ENCODE results near the gene ST14.
"Not testable (repeated sequence)": the region's sequence is repeated elsewhere in the genome, so short reads cannot be mapped to it uniquely, and the experiment has no call there.

ST14 gene

GRCh38 chr11:130187096-130187495 lies 27.5 kb downstream of the ST14 start:
- DNase-seq: no peak

DNA sequence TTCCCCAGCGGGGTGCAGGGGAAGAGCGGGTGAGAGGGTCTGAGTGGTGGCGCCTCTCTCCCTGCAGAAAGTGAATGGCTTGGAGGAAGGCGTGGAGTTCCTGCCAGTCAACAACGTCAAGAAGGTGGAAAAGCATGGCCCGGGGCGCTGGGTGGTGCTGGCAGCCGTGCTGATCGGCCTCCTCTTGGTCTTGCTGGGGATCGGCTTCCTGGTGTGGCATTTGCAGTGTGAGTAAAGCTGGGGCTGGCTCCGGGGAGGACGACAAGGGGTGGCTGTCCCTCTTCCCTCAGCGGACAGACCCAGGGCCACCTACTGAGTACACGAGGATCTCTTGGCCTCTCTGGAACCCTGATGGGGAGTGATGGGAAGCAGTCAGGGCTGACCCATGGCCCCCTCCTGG lies 28.5 kb downstream of the ST14 start:
- DNase-seq: no peak

GRCh38 chr11:130188585-130189347 lies 29.2 kb downstream of the ST14 start:
- DNase-seq: no peak

GRCh38 chr11:130189492-130190210 lies 30.1 kb downstream of the ST14 start:
- no peak for DNase-seq

DNA sequence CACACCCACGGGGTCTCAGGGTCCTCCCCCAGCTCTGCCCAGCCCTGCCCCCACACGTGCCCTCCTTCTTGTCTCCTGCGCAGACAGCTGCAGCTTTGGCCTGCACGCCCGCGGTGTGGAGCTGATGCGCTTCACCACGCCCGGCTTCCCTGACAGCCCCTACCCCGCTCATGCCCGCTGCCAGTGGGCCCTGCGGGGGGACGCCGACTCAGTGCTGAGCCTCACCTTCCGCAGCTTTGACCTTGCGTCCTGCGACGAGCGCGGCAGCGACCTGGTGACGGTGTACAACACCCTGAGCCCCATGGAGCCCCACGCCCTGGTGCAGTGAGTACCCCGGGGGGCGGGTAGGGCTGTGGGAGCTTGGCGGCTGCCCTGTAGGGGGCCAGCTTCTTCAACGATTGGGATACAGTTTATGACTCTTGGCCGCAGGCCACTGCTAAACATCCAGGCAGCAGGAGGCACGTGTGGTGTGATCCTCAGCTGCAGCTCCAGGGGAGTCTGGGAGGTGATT lies 30.8 kb downstream of the ST14 start:
- DNase-seq: no peak

GRCh38 chr11:130191896-130192295 lies 32.3 kb downstream of the ST14 start:
- DNase-seq: no peak

DNA sequence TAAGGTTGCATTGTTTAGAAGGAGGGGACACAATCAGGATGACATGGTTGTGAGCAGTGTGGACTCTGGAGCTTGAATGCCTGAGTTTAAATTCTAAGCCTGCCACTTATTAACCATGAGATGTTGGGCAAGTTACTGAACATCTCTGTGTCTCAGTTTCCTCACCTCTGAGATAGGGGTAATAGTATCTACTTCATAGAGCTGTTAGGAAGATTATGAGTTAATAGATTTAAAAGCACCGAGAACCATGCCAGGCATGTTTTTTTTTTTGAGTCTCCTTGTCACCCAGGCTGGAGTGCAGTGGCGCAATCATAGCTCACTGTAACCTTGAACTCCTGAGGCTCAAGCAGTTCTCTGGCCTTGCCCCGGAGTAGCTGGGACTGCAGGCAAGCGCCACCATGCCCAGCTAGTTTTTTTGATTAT lies 33.3 kb downstream of the ST14 start:
- DNase-seq: no peak

GRCh38 chr11:130193551-130193950 lies 34.0 kb downstream of the ST14 start:
- DNase-seq: not testable (repeated sequence)

- DNase-seq: no peak
Measured at GRCh38 chr11:130194241-130195023, 34.9 kb downstream of the ST14 start.

- DNase-seq: no peak
Measured at GRCh38 chr11:130197386-130198035, 37.9 kb downstream of the ST14 start.

DNA sequence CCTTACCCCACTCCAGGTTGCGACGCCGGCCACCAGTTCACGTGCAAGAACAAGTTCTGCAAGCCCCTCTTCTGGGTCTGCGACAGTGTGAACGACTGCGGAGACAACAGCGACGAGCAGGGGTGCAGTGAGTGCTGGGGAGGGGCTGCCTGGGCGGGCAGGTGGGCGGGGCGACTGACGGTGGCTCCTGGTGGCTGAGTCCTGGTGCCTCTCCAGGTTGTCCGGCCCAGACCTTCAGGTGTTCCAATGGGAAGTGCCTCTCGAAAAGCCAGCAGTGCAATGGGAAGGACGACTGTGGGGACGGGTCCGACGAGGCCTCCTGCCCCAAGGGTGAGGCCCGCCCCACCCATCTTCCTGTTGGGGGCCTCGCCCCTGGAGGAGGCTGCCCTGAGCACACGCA lies 38.7 kb downstream of the ST14 start:
- DNase-seq: no peak

GRCh38 chr11:130198964-130199363 lies 39.4 kb downstream of the ST14 start:
- DNase-seq: no peak

DNA sequence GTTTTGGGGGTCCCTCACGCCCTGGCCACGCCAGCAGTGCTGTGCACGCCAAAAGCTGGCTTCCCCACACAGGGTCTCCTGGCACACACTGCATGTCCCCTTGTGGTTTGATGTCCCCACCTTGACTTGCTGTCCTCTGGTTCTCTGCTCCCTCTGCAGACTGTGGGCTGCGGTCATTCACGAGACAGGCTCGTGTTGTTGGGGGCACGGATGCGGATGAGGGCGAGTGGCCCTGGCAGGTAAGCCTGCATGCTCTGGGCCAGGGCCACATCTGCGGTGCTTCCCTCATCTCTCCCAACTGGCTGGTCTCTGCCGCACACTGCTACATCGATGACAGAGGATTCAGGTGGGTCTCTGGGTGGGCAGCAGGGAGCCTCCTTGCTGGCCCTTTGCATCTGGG lies 40.2 kb downstream of the ST14 start:
- DNase-seq: no peak

DNA sequence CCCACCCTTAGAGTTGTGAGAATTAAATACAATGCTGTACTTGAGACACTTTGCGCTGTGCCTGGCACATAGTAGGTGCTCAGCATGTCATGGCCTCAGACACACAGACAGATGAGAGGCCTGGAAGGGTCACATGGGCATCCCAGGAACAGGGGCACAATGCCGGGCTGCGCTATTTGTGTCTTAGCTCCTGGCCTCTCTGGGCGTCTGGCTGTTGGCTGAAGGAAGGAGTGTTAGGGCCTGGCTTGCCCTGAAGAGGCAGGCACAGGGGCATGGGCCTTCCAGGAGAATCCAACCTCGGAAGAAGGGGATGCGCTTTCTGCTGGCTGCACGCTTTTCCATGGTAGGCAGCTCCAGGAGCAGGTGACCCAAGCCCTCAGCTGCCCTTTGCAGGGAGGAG lies 41.4 kb downstream of the ST14 start:
- DNase-seq: no peak

DNA sequence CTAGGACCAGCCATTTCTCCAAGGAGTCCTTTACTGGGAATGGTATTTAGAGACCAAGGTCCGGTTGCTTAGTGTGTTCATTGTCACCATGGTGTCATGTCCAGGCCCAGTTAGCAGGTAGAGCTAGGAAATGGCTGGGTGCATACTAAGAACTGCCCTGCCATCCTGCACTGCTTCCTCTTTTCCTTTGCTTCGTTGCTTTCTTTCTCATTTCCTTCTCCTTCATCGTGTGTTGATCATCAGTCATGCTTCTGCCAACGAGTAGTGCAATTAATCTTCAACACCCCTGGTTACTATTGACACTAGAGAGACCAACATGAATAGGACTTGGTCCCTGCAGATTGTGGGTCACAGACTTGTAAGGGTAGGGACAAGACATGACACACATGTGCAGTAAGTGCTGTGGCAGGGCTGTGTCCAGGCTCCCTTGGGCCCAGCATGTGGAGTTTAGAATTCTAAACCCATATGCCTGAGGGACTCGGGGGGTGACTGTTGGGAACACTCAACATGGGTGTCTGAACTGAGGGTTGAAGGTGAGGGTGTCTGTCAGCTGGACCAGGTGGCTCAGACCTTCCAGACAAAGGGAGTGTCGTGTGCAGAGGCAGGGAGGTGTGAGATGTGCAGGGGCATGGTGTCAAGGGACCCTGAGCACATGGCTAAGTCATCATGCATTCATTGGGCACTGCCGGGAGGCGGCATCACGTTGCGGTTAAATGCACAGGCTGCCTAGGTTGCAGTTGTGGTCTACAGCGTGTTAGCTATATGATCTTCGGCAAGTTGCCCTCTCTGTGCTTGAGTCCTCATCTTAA lies 42.6 kb downstream of the ST14 start:
- DNase-seq: no peak

- no peak for DNase-seq
Measured at GRCh38 chr11:130202818-130203689, 43.5 kb downstream of the ST14 start.

DNA sequence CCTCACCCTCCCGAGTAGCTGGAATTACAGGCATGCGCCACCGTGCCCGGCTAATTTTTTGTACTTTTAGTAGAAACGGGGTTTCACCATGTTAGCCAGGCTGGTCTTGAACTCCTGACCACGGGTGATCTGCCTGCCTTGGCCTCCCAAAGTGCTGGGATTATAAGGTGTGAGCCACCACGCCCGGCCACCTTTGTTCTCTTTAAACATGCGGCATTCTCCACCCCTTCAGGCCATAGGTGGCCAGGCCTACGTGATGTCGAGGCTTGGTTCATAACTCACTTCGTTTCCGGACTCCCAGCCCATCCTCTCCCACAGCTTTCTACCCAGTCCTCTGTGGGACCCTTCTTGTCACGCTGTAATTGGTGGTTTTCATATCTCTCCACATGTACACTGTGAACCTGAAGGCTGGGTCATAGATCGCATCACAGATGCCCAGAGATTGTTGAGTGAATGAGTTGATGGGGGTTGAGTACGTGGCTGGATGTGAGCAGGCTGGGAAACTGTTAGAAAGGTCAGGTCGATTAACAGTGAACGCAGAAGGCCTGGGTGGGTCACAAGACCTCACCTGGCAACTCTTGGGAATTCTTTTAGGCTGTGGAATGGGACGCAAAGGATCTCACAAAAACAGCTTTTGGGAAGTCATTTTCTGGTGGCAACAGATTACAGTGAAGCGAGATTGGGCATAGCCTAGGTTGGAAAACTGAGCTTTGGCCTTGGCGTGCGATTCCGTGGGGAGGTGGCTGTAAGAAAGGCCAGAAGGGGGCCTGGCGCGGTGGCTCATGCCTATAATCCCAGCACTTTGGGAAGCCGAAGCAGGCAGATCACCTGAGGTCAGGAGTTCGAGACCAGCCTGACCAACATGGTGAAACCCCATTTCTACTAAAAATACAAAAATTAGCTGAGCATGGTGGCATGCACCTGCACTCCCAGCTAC lies 44.5 kb downstream of the ST14 start:
- DNase-seq: no peak

DNA sequence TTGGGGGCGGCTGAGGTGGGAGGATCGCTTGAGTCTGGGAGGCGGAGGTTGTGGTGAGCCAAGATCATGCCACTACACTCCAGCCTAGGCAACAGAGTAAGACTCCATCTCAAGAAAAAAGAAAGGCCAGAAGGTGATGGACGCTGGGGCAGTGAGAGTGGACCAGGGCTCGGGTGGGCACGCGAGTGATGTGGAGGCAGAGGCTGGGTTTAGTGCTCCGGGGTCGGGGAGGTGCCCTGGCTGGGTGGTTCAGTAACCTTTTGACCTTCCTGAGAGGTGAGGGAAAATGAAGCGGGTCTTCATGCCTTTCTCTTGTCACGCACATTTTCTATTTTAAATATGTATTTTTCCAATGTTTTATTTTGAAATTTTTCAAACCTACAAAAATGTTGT lies 45.1 kb downstream of the ST14 start:
- no peak for DNase-seq
